Colon (tissue), 2 donors: ENCODE results near the gene SRMS.

Source experiments
- FAIRE-seq: peaks from 2 replicates; lab custom pipeline; 2012; peaks lifted over from hg19 to GRCh38; lab: Jason Lieb, UNC
- donor health status: control.
- donor health status: control.

Gene SRMS

DNA sequence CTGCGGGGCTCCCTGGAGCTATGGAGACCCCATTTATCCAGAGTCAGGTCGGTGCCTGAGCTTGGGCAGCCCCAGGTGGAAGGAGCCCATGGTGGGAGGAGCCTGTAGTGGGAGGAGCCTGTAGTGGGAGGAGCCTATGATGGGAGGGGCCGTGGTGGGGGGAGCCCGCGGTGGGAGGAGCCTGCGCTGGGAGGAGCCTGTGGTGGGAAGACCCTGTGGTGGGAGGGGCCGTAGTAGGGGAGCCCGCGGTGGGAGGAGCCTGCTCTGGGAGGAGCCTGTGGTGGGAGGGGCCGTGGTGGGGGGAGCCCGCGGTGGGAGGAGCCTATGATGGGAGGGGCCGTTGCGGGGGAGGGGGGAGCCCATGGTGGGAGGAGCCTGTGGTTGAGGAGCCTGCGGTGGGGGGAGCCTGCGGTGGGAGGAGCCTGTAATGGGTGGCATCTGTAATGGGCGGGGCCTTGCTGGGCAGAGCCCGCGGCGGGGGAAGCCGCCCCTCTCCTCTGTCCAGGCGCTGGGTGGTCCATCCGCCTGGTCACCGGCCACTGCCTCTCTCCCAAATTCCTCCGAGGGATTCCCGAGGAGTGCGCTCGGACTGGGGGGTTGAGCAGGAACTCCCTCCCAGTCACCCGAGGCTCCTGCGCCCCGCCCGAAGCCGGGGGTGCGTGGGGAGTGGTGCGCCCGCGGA lies 5.8 kb upstream of the SRMS start:
- no peak for FAIRE-seq

DNA sequence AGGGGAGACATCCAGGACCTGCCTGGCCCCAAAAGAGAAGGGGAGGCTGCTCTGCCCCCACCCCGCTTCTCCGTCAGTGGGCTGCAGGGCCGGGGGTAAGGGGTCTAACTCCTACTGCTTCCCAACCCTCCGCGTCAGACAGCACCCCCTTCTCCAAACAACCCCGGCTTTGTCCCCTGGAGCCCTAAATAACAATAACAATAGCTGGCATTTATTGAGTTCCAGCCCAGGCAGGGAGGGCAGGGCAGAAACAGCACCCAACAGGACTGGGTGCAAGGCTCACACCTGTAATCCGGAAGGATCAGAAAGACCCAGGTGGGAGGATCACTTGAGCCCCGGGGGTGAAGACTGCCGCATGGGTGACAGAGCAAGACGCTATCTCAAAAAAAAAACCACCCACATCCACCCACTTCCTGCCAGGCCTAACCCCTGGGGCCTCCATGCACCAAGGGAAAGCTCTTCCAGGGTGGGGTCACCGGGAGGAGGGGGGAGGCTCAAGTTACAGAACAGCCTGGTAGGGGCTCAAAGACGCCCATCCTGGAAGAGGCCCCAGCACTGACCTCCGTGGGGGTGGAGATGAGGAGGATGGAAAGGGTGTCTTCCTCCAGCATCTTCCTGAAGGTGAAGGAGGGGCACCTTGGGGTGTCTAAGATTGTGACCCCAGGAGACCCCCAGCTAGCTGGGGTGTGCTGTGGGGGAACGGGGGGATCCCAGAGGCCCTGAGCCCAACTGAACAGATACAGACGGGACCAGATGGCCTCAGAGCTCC lies 5.1 kb upstream of the SRMS start:
- FAIRE-seq = no peak

DNA sequence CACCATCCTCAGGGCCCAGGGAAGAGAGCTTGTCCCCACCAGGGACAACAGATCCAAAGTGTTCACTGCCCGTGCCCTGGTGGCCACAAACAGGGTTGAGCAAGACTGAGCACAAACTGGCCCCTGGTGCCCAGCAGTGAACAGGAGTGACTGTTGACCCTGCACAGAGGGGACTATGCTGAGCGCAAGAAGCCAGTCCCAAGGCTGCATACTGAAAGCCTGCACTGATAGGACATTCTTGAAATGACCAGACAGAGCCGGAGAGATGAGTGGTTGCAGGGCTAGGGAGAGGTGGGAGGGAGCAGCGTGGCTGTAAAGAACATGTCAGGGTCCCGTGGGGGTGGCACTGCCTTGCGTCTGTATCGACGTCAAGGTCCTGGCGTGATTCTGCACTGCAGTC lies 3.5 kb upstream of the SRMS start:
- no peak for FAIRE-seq

DNA sequence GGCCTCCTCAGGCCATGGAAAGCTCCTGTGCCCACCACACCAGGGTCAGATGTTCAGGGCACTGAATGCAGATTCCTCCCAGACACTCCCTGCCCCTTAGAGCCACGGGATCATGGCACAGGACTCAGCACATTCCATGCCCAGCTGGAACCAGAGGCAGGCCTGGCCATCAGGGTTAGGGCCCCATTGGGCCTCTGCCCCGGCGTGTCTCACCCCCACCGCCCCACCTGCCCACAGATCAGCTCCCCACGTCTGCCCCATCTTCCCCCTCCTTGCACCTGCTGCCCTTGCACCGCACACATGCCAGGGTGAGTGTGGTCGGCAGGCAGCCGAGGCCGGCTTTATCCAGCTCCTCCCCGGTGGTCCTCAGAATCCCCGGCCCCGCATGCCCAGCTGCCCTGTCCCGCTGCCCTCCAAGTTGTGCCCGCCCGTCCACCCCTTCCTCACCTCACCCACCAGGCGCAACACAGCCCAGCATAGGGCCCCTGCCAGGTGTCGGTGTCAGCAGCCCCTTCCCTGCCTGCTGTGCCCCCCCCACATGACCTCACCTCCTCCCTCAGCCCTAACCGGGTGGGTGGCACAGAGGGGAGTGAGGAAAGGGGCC lies 2.2 kb upstream of the SRMS start:
- no peak for FAIRE-seq

DNA sequence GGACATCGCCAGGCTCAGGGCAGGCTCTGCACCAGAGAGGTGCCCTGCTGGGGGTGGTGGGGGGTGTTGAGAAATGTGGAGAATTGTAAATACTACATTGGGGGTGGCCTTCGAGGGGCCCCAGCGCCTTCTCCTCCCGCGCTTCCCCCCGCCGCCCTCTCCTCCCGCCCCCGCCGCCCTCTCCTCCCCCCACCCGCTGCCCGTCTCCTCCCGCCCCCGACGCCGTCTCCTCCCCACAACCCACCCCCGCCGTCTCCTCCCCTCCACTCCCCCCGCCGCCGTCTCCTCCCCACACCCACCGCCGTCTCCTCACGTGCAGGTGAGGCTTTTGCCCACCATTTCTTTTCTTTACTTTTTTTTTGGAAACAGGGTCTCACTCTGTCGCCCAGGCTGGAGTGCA lies 1.5 kb upstream of the SRMS start:
- FAIRE-seq = no peak

DNA sequence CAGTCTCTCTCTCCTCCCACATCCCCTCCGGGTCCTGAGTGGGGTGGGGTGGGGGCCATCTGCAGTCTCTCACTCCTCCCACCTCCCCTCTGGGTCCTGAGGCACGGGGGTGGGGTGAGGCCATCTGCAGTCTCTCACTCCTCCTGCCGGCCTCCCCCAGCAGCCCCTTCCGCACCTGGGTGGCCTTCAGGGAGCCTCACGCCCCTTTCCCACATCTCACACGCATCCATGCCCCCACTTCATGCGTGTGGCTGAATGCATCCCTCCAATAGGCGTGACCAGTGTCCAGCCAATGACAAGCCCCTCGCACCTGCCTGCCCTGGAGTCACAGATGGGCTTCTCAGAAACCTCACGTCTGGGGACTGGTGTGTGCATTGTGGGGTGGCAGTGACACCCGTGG lies 993 bp upstream of the SRMS start:
- FAIRE-seq = no peak

DNA sequence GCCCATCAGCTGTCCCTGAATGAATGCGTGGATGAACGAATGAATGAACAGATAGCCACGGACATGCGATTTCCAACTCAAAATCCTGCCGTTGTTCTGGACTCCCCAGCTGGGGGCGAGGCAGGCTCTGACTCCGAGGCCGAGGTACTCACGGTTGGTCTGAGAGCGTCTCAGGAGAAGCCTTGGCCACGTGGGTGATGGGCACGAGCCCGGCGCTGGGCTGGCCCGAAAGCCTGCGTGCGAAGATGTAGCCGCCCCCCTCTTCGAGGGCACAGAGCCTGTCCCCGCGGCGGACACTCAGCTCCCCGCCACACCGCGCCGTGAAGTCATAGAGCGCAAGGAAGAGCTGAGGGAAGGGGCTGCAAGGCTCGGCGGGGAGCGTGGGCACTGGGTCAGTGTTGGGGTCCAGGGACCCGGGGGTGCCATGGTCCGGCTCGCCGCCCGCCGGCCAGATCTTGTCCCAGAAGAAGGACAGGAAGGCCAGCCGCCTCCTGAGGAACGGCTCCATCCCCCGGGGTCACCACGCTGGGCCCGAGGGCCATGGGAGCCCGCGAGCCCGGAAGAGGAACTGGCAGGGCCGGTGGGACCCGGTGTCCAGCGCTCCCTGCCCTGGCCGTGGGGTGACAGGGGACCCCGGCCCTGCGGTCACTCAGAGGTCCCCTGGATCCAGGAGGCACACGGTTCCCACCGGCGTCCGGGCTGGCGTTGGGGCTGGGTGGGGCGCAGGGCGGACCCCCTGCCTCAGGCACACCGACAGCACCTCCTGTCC lies 409 bp downstream of the SRMS start:
- no peak for FAIRE-seq

DNA sequence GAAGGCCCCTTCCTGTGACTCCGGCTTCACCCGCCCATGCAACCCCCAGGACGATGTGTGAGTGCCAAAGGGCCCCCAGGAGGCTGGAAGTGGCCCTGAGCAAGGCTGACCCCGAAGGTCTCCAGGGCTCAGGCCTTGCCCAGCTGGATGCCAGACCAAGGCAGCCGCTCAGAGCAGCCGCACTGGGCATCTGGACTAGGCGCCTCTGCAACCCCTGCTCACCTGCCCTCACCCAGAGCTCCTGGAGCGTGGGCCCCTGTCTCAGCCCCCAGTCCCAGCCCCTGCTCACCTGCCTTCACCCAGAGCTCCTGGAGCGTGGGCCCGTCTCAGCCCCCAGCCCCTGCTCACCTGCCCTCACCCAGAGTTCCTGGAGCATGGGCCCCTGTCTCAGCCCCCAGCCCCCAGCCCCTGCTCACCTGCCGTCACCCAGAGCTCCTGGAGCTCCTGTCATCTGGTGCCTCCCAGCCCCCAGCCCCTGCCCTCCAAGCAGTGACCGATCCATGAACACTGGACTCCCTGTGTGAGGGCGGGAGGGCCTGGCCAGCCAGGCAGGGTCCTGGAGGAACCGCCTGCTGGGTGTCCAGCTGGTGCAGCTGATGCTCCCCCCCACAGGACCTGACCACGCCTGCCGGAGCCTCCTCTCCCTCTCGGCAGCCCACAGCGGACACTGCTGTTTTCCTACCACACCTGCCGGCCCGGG lies 1.1 kb downstream of the SRMS start:
- no peak for FAIRE-seq

DNA sequence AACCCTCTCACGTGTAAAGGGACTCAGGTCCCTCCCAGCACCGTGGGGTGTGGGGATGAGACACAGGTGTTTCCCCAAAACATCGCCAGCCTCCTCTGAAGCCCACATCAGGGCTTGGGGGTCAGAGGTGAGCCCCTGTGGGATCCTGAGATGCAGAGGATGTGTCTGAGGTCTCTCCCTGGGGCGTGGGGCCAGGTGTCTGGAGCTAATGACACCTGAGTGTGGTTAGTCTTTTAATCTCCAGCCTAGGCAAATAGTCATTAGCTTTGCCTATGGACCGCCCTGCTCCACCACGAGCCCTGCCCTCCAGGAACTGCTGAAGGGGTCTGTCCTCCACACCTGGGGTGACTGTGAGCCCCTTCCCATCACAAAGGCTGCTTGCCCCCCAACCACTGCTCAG lies 1.7 kb downstream of the SRMS start:
- no peak for FAIRE-seq

DNA sequence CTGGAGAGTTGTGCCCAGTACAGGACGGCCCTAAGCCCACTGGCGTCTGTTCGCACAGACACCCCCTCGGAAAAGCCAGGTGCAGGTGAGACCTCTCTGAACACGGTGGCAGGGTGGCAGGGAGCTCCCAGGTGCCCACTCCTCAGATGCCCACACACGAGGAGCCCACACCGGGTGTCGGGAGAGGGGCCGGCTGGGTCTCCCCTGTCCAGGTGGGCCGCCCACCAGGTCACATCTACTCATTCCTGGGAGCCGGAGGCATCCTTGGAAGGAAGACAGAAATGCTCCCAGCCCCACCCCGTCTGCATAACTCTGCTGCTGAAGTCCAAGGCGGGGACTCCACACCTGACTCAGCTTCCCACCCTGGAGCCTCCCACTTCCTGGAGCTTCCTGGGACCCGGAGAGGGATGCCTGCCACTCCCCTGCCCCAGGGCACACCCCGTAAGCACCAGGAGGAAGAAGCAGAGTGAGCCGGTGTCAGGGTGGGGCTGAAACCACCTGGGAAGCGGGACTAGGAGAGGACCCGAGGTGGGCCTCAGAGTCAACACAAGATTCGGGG lies 2.5 kb downstream of the SRMS start:
- no peak for FAIRE-seq

DNA sequence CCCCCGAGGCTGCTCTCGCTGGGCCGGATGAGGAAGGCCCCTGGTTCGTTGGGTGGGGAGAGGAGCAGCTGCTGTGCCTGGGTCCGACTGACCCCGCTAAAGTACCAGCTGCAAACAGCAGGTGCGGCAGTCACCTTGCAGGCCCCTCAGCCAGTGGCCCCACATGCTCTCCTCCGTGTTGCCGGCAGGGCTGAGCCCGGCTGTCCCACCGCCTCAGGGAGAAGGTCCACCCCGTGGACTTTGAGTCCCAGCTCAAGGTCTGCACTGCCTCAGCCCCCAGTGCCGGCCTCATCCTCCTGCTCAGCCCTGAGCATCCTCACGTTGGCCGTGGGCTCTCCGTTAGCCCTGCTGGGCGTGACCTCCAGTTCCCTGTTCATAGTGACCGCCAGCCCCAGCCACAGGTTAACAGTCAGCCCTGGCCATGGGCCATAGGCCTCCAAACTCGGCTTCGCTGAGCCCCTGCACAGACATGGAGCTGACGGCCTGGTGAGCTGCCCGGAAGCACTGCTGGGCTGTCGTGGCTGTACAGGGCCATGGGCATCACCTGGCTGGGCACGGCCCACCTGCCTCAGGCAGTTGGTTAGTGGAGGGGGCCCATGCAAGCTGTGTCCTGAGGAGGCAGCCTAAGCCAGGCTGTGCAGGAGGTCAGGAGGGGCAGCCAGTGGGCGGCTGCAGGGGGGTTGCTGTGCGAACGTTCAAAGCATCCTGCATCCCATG lies 3.1 kb downstream of the SRMS start:
- FAIRE-seq = no peak

DNA sequence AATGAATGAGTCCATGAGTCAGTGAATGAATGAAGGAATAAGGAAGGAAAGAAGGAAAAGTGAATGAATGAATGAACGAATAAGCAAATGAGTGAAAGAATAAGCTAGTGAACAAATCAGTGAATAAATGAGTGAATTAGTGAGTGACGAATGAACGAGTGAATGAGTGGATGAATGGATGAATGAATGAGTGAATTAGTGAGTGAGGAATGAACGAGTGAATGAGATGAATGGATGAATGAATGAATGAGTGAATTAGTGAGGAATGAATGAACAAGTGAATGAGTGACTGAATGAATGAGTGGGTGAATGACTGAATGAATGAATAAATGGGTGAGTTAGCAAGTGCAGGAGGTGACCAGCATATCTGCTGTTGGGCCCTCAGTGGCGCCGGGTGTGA lies 3.8 kb downstream of the SRMS start:
- no peak for FAIRE-seq

DNA sequence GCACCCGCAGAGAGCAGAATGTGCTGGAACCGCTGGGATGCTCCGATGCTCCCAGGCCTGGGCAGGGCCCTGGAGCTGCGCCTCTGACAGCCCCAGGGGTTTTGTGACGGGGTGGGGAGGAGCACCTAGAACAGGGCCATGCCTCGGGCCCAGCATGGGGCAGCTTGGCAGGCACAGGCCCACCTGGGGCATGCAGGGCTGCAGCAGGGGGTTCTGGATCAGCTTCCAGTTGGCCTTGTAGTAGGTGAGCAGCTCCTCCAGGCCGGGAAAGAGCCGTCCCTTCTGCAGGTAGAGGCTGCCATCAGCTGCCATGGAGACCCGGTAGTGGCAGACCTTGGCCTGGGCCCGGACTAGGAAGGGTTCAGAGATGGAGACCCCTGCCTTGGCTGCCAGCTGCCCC lies 4.4 kb downstream of the SRMS start:
- no peak for FAIRE-seq

DNA sequence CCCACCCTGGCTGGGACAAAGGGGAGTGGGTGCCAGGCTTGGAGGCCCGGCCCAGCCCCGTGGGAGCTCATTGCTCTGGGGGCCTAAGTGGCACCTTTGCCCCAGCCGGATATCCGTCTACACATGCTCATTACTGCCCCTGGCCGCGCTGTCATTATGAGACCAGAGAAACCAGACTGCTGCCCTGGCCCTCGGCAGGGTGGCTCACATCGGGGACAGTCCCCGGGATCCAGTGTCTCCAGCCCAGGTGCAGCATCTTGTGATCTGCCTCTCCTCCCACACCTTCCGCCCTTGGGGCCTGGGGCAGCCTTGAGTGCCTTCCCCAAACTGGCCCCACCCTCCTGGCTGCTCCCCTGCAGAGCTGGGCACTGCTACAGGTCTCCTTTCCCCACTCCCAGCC lies 4.9 kb downstream of the SRMS start:
- no peak for FAIRE-seq

DNA sequence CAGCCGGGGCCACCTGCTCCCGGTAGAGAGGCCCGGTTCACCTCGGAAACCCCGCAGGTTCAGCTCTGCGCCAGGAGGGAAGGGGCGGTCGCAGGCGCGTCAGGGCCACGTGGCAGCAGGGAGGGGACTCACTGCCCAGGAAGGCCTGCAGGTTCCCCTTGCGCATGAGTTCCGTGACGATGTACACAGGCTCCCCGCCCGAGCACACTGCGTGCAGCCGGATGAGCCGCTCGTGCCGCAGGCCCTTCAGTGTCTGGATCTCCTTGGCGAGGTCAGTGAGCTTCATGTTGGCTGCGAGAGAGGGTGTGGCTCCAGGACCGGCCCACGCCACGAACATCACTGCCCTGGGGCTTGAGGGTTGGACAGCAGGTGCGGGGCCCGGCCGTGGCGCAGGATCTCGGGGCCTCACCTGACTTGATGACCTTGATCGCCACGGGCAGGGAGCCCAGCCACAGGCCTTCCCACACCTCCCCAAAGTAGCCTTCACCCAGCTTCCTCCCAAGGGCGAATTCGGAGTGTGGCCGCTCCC lies 5.5 kb downstream of the SRMS start:
- no peak for FAIRE-seq

DNA sequence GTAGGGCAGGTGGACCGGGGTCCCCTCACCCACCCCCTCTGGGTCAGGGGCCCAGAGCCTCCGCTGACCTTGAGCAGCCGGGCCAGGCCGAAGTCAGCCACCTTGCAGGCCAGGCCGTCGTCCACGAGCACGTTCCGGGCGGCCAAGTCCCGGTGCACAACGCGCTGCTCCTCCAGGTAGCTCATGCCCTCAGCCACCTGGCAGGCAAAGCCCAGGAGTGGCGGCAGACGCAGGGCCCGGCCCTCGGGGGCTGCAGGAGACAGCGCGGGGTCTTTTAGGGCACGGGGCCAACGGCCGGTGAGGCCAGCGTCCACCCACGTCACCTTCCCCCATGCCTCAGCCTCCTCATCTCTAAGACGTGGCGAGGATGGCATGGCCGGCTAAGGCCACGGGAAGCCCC lies 6.2 kb downstream of the SRMS start:
- FAIRE-seq = no peak

DNA sequence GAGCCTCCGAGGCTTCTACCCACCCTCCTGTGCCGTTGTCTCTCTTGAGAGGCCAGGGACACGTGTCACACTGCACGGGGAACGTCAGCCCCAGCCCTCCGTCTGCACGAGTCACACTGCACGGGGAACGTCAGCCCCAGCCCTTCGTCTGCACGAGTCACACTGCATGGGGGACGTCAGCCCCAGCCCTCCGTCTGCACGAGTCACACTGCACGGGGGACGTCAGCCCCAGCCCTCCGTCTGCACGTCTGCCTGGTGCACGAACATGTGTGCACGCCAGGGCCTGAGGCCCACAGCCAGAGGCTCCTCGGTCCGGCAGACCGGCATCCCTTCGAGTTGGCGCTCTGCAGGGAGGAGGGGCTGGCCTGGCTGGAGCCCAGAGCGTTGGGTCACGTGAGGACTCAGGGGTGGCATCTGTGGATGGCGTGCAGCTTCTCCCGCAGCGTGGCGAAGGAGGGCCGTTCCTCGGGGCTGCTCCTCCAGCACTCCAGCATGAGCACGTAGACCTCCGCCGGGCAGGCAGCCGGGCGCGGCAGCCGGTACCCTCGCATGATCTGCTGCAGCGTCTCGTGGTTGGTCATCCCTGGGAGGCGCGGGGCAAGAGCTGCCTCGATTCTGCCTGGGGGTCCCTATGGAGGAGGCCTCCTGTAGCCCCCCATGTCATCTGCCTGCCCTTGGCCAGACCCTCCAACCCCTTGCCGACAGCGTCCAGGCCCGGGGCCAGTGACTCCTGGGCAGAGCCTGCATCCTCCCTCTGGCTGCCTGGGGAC lies 6.9 kb downstream of the SRMS start:
- FAIRE-seq = no peak

DNA sequence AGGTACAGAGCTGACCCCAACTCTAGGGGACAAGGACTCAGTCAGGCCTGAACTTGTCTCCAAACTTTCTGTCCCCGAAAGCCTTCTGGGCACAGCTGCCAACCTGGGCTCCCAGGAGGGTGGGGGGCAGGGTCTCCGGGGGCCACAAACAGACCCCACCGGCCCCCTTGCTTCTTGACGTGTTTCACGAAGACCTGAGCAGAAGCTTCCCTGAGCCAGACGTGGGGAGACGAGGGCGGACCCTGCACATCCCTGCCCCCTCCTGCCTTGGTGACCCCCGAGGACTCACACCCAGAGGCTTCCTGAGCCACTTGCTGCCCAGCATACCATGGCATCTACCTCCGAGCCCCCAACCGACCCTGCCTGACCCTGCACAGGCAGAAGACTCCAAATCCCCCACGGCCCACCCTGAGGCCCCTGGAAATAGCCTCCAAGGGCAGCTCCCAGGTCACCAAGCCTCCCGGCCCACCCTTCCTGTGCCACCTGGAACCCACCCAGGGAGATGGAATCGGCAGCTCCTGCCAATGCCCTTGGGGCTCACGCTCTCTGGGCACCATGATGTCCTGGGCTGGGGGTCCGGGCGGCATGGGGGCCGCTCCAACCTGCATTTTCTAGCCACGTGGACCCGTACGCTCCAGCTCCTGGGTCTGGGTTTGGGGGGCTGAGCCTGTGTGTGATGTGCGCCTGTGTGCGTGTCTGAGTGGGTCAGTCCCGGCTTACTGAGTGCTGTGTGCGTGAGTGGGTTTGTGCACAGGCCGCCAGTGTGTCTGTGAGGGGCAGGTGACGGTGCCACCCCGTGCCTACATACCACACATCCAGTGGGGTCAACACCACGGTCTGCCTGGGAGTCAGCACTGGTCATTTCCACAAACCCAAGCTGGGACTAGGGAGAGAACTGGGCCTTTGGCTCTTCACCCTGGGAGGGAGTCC lies 7.8 kb downstream of the SRMS start:
- no peak for FAIRE-seq

DNA sequence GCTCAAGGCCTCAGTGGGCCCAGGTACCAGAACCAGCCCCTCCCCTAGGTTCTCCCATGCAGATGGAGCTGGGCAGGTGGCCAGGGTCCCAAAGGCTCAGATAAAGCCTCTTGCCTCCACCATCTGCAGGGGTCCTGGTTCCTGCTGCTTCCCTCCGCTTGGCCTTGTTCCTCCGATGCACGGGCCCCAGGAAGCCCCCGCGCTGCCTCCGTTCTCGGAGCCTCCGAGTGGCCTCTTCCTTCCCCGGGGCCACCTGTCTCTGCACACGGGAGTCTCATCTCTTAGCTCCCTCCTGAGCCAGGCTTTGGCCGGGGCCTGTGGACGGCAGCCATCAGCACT lies 8.5 kb downstream of the SRMS start:
- no peak for FAIRE-seq
